MM.1S (cell line): Measurements from ENCODE around the gene PPP1R9A.

Experiments
- DNase-seq: peaks from one replicate; pipeline ENCODE4 v3.0.0-alpha.2; 2015
- H2AFZ ChIP-seq: fragments of 300-600 bp; sonication (generic); 2 replicates; pipeline ENCODE4 v1.6.0; 2016; ENCODE audit warnings: antibody characterized with exemption, low read length
- H3F3A ChIP-seq: fragments of 300-600 bp; sonication (generic); 2 replicates; pipeline ENCODE4 v1.6.1; 2016; ENCODE audit warnings: mild to moderate bottlenecking, antibody characterized with exemption, low read length, moderate library complexity, mixed read lengths; ENCODE audit not compliant: insufficient read depth
- H3K27ac ChIP-seq: fragments of 300-600 bp; sonication (generic); 2 replicates; pipeline ENCODE4 v1.5.1; 2016; ENCODE audit warnings: mild to moderate bottlenecking, low read length
- H3K27me3 ChIP-seq: fragments of 300-600 bp; sonication (generic); replicated peaks from 2 replicates; pipeline ENCODE4 v1.6.0; 2016; ENCODE audit warnings: low read length; ENCODE audit not compliant: insufficient read depth
- H3K36me3 ChIP-seq: fragments of 300-600 bp; sonication (generic); replicated peaks from 2 replicates; pipeline ENCODE4 v1.6.1; 2016; ENCODE audit warnings: mild to moderate bottlenecking, low read length, mixed read lengths; ENCODE audit not compliant: insufficient read depth
- H3K4me1 ChIP-seq: fragments of 300-600 bp; sonication (generic); 2 replicates; pipeline ENCODE4 v1.6.1; 2016; ENCODE audit warnings: low read length, mixed read lengths
- H3K4me2 ChIP-seq: fragments of 300-600 bp; sonication (generic); 2 replicates; pipeline ENCODE4 v1.6.0; 2016; ENCODE audit warnings: low read depth, low read length
- H3K4me3 ChIP-seq: fragments of 300-600 bp; sonication (generic); 2 replicates; pipeline ENCODE4 v1.5.1; 2016; ENCODE audit warnings: low read length, mixed read lengths
- H3K79me2 ChIP-seq: fragments of 300-600 bp; sonication (generic); 2 replicates; pipeline ENCODE4 v1.6.1; 2016; ENCODE audit warnings: mixed run types, low read length, mixed read lengths
- H3K9ac ChIP-seq: fragments of 300-600 bp; sonication (generic); 2 replicates; pipeline ENCODE4 v1.6.1; 2016; ENCODE audit warnings: low read length, mixed read lengths
- H3K9me2 ChIP-seq: fragments of 300-600 bp; sonication (generic); replicated peaks from 2 replicates; pipeline ENCODE4 v1.6.1; 2016; ENCODE audit warnings: mild to moderate bottlenecking, low read length, mixed read lengths; ENCODE audit not compliant: insufficient read depth
- H3K9me3 ChIP-seq: fragments of 300-600 bp; sonication (generic); replicated peaks from 2 replicates; pipeline ENCODE4 v1.6.1; 2016; ENCODE audit warnings: mild to moderate bottlenecking, low read length, mixed read lengths; ENCODE audit not compliant: insufficient read depth
- H4K20me1 ChIP-seq: fragments of 300-600 bp; sonication (generic); 2 replicates; pipeline ENCODE4 v1.6.1; 2016; ENCODE audit warnings: mild to moderate bottlenecking, low read length, moderate library complexity, mixed read lengths; ENCODE audit not compliant: insufficient read depth
- CTCF ChIP-seq: fragments of 300-600 bp; sonication (generic); IDR thresholded peaks from 2 replicates; pipeline ENCODE4 v1.5.1; 2016; ENCODE audit warnings: antibody characterized with exemption, low read length, mixed read lengths
- EZH2 ChIP-seq: fragments of 300-600 bp; sonication (generic); optimal IDR thresholded peaks from 2 replicates; pipeline ENCODE3; 2017; ENCODE audit warnings: low read depth, mild to moderate bottlenecking, antibody characterized with exemption, low read length, mixed read lengths
- EZH2phosphoT487 ChIP-seq: fragments of 300-600 bp; sonication (generic); IDR thresholded peaks from 2 replicates; pipeline ENCODE4 v1.6.1; 2018; ENCODE audit warnings: antibody characterized with exemption, low read length

The PPP1R9A gene

DNA sequence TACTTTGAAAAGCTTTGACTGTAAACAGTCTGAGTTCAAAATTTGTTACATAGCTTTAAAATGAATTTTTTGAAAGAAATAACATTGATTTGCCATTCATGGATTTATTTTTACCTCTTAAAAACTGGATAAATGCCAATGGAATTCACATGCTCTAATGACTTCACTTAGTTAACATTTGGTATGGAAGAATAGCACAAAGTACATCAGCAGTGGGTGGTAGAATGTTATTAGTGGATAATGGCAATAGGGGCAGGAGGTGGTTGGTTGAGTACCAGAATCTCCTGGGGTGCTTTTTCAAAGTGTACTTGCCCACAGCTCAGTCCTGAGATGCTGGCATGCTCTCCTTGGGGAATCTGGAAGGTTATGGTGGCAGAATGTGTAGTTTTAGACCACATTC, 4.7 kb downstream of the PPP1R9A start:
- H3K9ac ChIP-seq = no peak overlapping the region
- H3K9me2 ChIP-seq = no peaks in the 10 kb centered on the region
- DNase-seq = no peak
- H4K20me1 ChIP-seq = no peaks in the 10 kb centered on the region
- H3K27ac ChIP-seq = no peak overlapping the region
- TF ChIP-seq CTCF = no peak
- no peak for TF ChIP-seq EZH2
- TF ChIP-seq EZH2phosphoT487 = no peak
- H3K4me3 ChIP-seq = no peak overlapping the region
- H3K36me3 ChIP-seq = no peaks in the 10 kb centered on the region
- H3K4me1 ChIP-seq = no peaks in the 10 kb centered on the region
- H3K27me3 ChIP-seq = no peaks in the 10 kb centered on the region
- H3F3A ChIP-seq = no peaks in the 10 kb centered on the region
- no peak overlapping the region for H3K4me2 ChIP-seq
- no peak overlapping the region for H2AFZ ChIP-seq
- no peaks in the 10 kb centered on the region for H3K79me2 ChIP-seq
- no peaks in the 10 kb centered on the region for H3K9me3 ChIP-seq

GRCh38 chr7:94913391-94913790, 6.0 kb downstream of the PPP1R9A start:
- no peaks in the 10 kb centered on the region for H3K9me2 ChIP-seq
- H3K27ac ChIP-seq = no peak overlapping the region
- TF ChIP-seq EZH2phosphoT487 (no peak), CTCF (no peak), EZH2 (no peak)
- no peak overlapping the region for H3K4me3 ChIP-seq
- no peak for DNase-seq
- H4K20me1 ChIP-seq = no peaks in the 10 kb centered on the region
- no peak overlapping the region for H3K9ac ChIP-seq
- H3K79me2 ChIP-seq = no peaks in the 10 kb centered on the region
- no peak overlapping the region for H3K4me2 ChIP-seq
- no peaks in the 10 kb centered on the region for H3F3A ChIP-seq
- H3K27me3 ChIP-seq = no peaks in the 10 kb centered on the region
- no peaks in the 10 kb centered on the region for H3K4me1 ChIP-seq
- H3K36me3 ChIP-seq = no peaks in the 10 kb centered on the region
- H2AFZ ChIP-seq = no peak overlapping the region
- no peaks in the 10 kb centered on the region for H3K9me3 ChIP-seq

GRCh38 chr7:94921911-94922310, 14.5 kb downstream of the PPP1R9A start:
- no peak overlapping the region for H2AFZ ChIP-seq
- H3K27me3 ChIP-seq = no peaks in the 10 kb centered on the region
- H4K20me1 ChIP-seq = no peaks in the 10 kb centered on the region
- H3K9me3 ChIP-seq = no peaks in the 10 kb centered on the region
- H3K9ac ChIP-seq = no peak overlapping the region
- no peak overlapping the region for H3K4me2 ChIP-seq
- H3K4me3 ChIP-seq = no peak overlapping the region
- H3F3A ChIP-seq = no peaks in the 10 kb centered on the region
- peaks cover 22% of the 10 kb centered on the region for H3K4me1 ChIP-seq
- TF ChIP-seq EZH2phosphoT487 (no peak), CTCF (no peak), EZH2 (no peak)
- H3K79me2 ChIP-seq = no peaks in the 10 kb centered on the region
- no peak overlapping the region for H3K27ac ChIP-seq
- DNase-seq = no peak
- no peaks in the 10 kb centered on the region for H3K36me3 ChIP-seq
- no peaks in the 10 kb centered on the region for H3K9me2 ChIP-seq
